Activated naive CD8-positive, alpha-beta T cell (primary cell): ENCODE results near the gene MYOM3.

Source experiments
- H3K27ac Mint-ChIP-seq: one replicate; pipeline ENCODE4 v1.8.0; 2021; ENCODE audit warnings: mixed read lengths
- H3K27me3 Mint-ChIP-seq: one replicate; pipeline ENCODE4 v1.8.0; 2021; ENCODE audit warnings: mixed read lengths
- H3K36me3 Mint-ChIP-seq: one replicate; pipeline ENCODE4 v1.8.0; 2021; ENCODE audit warnings: mixed read lengths
- H3K4me1 Mint-ChIP-seq: one replicate; pipeline ENCODE4 v1.8.0; 2021; ENCODE audit warnings: low read depth, mixed read lengths
- H3K4me3 Mint-ChIP-seq: one replicate; pipeline ENCODE4 v1.8.0; 2021; ENCODE audit warnings: mild to moderate bottlenecking, mixed read lengths
- H3K9me3 Mint-ChIP-seq: one replicate; pipeline ENCODE4 v1.8.0; 2021; ENCODE audit warnings: low read depth, mixed read lengths

The MYOM3 gene

GRCh38 chr1:24111996-24112779, at the start of gene MYOM3:
TSS of gene MYOM3 (minus strand) at chr1:24112135. CDS start at chr1:24108636, 3,499 bp downstream.
- Mint-ChIP-seq H3K4me3 (peak within 1 kb of the TSS; percentile 47), H3K27ac (no peak within 1 kb of the TSS), H3K4me1 (peaks cover 6% of the 10 kb centered on the region), H3K36me3 (no peaks in the 10 kb centered on the region), H3K9me3 (no peaks in the 10 kb centered on the region), H3K27me3 (peaks cover 9% of the 10 kb centered on the region)

GRCh38 chr1:24161270-24161669, 49.3 kb upstream of the MYOM3 start:
- Mint-ChIP-seq H3K27me3 (no peaks in the 10 kb centered on the region), H3K4me1 (peaks cover 2% of the 10 kb centered on the region), H3K27ac (no peak overlapping the region), H3K4me3 (no peak overlapping the region), H3K9me3 (no peaks in the 10 kb centered on the region), H3K36me3 (peaks cover 10% of the 10 kb centered on the region)

- Mint-ChIP-seq H3K36me3 (peaks cover 5% of the 10 kb centered on the region), H3K27me3 (no peaks in the 10 kb centered on the region), H3K9me3 (no peaks in the 10 kb centered on the region), H3K4me1 (peaks cover 2% of the 10 kb centered on the region), H3K4me3 (no peak overlapping the region), H3K27ac (no peak overlapping the region)
Measured at GRCh38 chr1:24159366-24159765, 47.4 kb upstream of the MYOM3 start.

GRCh38 chr1:24157918-24158481, 46.1 kb upstream of the MYOM3 start:
- H3K27ac Mint-ChIP-seq: no peak overlapping the region
- H3K4me3 Mint-ChIP-seq: no peak overlapping the region
- H3K9me3 Mint-ChIP-seq: no peaks in the 10 kb centered on the region
- no peaks in the 10 kb centered on the region for H3K27me3 Mint-ChIP-seq
- H3K36me3 Mint-ChIP-seq: peaks cover 5% of the 10 kb centered on the region
- peaks cover 2% of the 10 kb centered on the region for H3K4me1 Mint-ChIP-seq

GRCh38 chr1:24156542-24157260, 44.8 kb upstream of the MYOM3 start:
- H3K36me3 Mint-ChIP-seq: peaks cover 5% of the 10 kb centered on the region
- H3K4me1 Mint-ChIP-seq: no peaks in the 10 kb centered on the region
- no peaks in the 10 kb centered on the region for H3K9me3 Mint-ChIP-seq
- no peaks in the 10 kb centered on the region for H3K27me3 Mint-ChIP-seq
- H3K4me3 Mint-ChIP-seq: no peak overlapping the region
- H3K27ac Mint-ChIP-seq: no peak overlapping the region

DNA sequence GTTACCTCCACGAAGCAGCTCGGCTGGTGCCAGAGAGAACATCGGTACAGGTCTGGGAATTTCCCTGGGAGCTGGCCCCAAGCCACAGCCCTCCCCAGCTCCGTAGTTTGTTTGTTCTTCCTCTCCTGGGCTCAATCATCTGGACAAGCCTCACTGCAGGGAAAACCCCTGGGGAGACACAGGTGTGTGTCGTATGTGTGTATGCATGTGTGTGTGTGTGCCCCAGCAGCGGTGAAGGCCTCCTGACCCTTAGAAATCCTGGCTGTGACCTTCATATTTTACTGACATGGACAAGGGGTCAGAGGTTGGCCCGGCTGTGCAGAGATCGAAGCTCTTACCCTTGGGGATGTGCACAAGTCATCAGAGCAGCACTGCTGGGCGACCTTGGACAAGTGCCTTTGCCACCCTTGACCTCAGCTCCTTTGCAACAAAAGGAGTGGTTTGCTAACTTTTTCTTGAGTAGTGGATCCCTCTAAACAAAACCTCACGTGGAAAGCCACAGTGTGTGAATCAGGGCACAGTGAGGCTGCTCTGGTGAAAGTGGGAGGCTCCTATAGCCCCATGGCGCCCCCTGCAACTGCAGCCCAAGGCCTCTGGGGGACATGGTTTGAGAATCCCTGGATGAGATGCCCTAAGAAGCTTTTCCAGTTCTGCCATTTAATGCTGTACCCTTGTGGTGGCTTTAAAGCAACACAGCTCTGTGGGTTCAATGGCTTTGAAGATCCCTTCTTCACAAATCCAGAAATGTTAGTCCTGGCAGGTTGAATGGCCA, 43.3 kb upstream of the MYOM3 start:
- peaks cover 5% of the 10 kb centered on the region for H3K36me3 Mint-ChIP-seq
- peaks cover 11% of the 10 kb centered on the region for H3K4me1 Mint-ChIP-seq
- no peak overlapping the region for H3K4me3 Mint-ChIP-seq
- peaks cover 9% of the 10 kb centered on the region for H3K27me3 Mint-ChIP-seq
- no peaks in the 10 kb centered on the region for H3K9me3 Mint-ChIP-seq
- H3K27ac Mint-ChIP-seq: no peak overlapping the region

DNA sequence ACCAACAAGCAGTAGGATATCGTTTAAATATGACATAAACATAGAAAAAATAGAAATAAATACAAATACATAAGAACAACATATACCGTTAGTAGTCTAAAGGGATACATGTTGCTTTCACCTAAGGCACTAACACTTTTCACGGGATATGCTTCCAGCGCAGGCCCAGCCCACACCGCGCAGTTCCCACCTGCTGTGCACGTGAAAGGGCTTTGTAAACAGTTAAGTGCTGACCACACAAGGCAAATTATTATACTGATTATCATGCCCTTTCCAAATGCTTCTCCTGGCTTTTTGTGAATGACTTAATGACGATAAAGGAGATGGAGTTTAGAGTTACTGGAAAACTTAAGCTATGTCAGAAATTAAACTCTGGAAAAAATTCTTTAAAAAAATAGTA, 42.3 kb upstream of the MYOM3 start:
- Mint-ChIP-seq H3K27me3 (peaks cover 11% of the 10 kb centered on the region), H3K4me3 (no peak overlapping the region), H3K9me3 (no peaks in the 10 kb centered on the region), H3K4me1 (peaks cover 17% of the 10 kb centered on the region), H3K36me3 (peaks cover 2% of the 10 kb centered on the region), H3K27ac (no peak overlapping the region)

GRCh38 chr1:24152631-24153494, 40.9 kb upstream of the MYOM3 start:
- Mint-ChIP-seq H3K27me3 (peaks cover 11% of the 10 kb centered on the region), H3K4me1 (peaks cover 17% of the 10 kb centered on the region), H3K36me3 (peaks cover 2% of the 10 kb centered on the region), H3K9me3 (no peaks in the 10 kb centered on the region), H3K4me3 (no peak overlapping the region), H3K27ac (no peak overlapping the region)

DNA sequence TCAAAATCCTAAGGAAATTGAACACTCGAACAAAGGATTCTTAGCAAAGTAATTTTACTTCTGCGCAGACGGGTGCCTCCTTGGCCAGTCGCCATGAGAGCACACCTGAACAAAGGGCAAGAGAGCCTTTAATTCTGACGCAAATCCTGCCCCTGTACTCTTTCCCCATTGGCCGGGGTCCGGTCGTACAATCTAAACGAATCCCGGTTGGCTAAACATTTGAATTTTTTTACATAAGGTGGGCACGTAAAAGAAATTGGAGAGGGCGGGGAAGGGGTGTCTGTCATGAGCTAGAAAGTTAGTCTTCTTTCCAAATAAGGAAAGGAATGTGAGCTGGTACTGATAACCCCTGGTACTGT, 39.2 kb upstream of the MYOM3 start:
- Mint-ChIP-seq H3K27me3 (peaks cover 12% of the 10 kb centered on the region), H3K36me3 (no peaks in the 10 kb centered on the region), H3K27ac (no peak overlapping the region), H3K4me3 (peak overlapping the region; percentile 79), H3K9me3 (no peaks in the 10 kb centered on the region), H3K4me1 (peaks cover 17% of the 10 kb centered on the region)

DNA sequence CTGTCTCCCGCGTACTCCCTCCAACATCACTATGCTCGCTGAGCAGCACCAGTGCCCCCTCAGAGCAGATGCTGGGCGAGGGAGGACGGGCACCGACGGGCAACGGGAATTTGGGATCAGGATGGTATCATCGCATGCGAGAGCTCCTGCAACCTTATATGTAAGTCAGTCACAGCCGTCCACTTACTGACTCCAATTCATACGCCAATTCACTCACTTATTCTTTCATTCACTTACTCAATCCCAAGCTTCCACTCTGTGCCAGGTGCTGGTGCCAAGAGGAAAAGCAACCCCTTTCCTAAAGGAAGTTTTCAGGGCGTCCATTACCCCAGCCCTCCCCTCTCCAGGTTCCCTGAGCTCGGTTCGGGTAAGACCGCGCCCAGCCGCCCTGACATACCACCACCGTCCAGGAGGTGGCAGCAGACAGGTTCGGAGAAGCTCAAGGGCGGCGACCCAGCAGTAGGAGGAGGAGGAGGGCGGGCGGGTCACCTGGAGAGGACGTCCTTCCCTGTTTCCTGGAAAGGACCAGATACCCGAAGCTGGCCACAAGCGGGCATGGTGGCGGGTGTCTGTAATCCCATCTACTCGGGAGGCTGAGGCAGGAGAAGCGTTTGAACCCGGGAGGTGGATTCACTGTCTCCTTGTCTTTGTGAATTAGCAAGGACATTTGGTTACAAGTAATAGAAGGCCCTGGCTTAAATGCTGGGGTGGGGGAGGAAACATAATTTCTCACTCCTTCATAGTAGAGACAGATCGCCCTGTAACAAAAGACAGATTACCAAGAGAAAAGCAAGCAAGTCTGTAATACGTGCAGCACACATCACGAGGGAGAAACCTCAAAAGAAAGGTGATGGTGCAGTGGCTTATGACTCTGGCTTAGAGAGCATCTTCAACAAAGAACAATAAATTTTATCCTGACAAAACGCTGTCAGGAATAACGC, 38.6 kb upstream of the MYOM3 start:
- Mint-ChIP-seq H3K9me3 (no peaks in the 10 kb centered on the region), H3K27me3 (peaks cover 12% of the 10 kb centered on the region), H3K4me3 (peak overlapping the region; percentile 79), H3K4me1 (peaks cover 17% of the 10 kb centered on the region), H3K36me3 (no peaks in the 10 kb centered on the region), H3K27ac (no peak overlapping the region)

DNA sequence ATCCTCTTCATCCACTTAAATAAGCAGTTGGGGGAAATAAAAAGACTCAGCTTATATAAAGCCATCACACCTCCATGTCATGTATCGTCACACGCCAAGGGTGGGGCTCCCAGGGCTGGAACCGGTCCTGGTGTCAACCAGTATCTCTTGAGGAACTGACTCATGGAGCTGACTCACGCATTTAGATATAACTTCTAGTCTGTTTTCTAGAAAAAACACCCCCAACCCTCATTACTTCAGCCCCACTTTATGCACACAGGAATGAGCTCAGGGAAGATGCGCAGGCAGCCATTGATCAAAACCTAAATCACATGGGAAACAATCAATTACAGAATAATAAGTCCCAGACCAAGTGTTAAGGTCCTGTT, 37.9 kb upstream of the MYOM3 start:
- Mint-ChIP-seq H3K36me3 (no peaks in the 10 kb centered on the region), H3K4me1 (peaks cover 17% of the 10 kb centered on the region), H3K27me3 (peaks cover 12% of the 10 kb centered on the region), H3K4me3 (peak overlapping the region; percentile 79), H3K27ac (no peak overlapping the region), H3K9me3 (no peaks in the 10 kb centered on the region)

DNA sequence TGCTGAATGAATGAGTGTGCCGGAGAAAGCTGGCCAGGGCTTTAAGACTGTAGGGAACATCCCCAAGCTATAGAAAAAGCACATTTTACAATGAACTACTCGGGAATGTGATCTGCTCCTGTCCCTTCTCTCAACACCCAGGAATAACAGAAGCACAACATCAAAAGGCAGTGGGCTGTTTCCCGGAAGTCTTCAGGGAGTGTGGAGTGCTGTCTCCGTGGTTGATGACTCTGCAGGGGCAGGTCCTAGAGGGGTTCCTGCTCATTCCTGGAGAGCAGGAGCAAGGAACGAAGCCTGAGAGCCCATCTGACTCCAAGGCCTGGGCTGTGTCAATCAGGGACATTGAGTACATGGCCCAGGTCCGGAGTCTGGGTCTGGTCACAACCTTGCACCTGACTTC, 35.9 kb upstream of the MYOM3 start:
- Mint-ChIP-seq H3K27ac (no peak overlapping the region), H3K9me3 (no peaks in the 10 kb centered on the region), H3K36me3 (no peaks in the 10 kb centered on the region), H3K4me1 (peaks cover 17% of the 10 kb centered on the region), H3K4me3 (no peak overlapping the region), H3K27me3 (peaks cover 12% of the 10 kb centered on the region)

- no peak overlapping the region for H3K27ac Mint-ChIP-seq
- H3K4me1 Mint-ChIP-seq: peaks cover 17% of the 10 kb centered on the region
- no peak overlapping the region for H3K4me3 Mint-ChIP-seq
- H3K36me3 Mint-ChIP-seq: no peaks in the 10 kb centered on the region
- no peaks in the 10 kb centered on the region for H3K9me3 Mint-ChIP-seq
- peaks cover 12% of the 10 kb centered on the region for H3K27me3 Mint-ChIP-seq
Measured at GRCh38 chr1:24147194-24147593, 35.3 kb upstream of the MYOM3 start.
